Heart left ventricle (tissue), 16 donors: Measurements from ENCODE around the gene NLRP2B. TPM values are rescaled to one million over a fixed set of nuclear protein-coding genes. Genes with fewer than 3 reads are reported as not detected.
"Not testable (repeated sequence)": the region's sequence is repeated elsewhere in the genome, so short reads cannot be mapped to it uniquely, and the experiment has no call there.

ENCODE experiments used
- ATAC-seq, 4 donors: fragments of 200-7000 bp; cut with Tn5 transposase; one replicate each; pipeline ENCODE4 v1.9.1; 2020 to 2022; ENCODE audit warnings: moderate library complexity in 4 of 4, mild to moderate bottlenecking in 3 of 4, moderate number of reproducible peaks in 1 of 4
- DNase-seq, 5 donors: peaks; one replicate each; pipeline ENCODE4 v3.0.0-alpha.2; 2020
- H3K27ac ChIP-seq, 12 donors: fragments of 200-600 bp; sonication (generic) in 4 of 12; one replicate each; pipeline versions ENCODE4 v1.5.0 to v1.8.0; 2016 to 2022; ENCODE audit warnings: mild to moderate bottlenecking in 2 of 12
- H3K27me3 ChIP-seq, 9 donors: fragments of 200-600 bp; sonication (generic) in 2 of 9; one replicate each; pipeline versions ENCODE4 v1.5.1 to v1.8.0; 2016 to 2022; ENCODE audit warnings: mild to moderate bottlenecking in 3 of 9
- H3K36me3 ChIP-seq, 9 donors: fragments of 200-600 bp; sonication (generic) in 2 of 9; one replicate each; pipeline versions ENCODE4 v1.5.0 to v1.8.0; 2018 to 2022; ENCODE audit warnings: mild to moderate bottlenecking in 2 of 9
- H3K4me1 ChIP-seq, 12 donors: fragments of 200-600 bp; sonication (generic) in 4 of 12; one replicate each; pipeline versions ENCODE4 v1.5.0 to v1.8.0; 2016 to 2022; ENCODE audit warnings: mild to moderate bottlenecking in 3 of 12
- H3K4me3 ChIP-seq, 12 donors: fragments of 200-600 bp; sonication (generic) in 4 of 12; one replicate each; pipeline versions ENCODE4 v1.5.0 to v1.8.0; 2017 to 2022; ENCODE audit warnings: mild to moderate bottlenecking in 9 of 12, moderate library complexity in 4 of 12
- H3K9me3 ChIP-seq, 12 donors: fragments of 200-600 bp; sonication (generic) in 4 of 12; one replicate each; pipeline versions ENCODE4 v1.5.0 to v1.8.0; 2016 to 2022; ENCODE audit warnings: mild to moderate bottlenecking in 1 of 12
- POLR2A ChIP-seq, 2 donors: fragments of 450-650 bp; IDR thresholded peaks; one replicate each; pipeline ENCODE4 v1.6.1; 2017; ENCODE audit warnings: antibody characterized with exemption in 2 of 2, mild to moderate bottlenecking in 2 of 2, moderate library complexity in 2 of 2
- WGBS, 4 donors: extraction: QIAGEN DNeasy Blood & Tissue Kit in 2 of 4; methylation state at CpG; one replicate each; pipeline versions ENCODE4 v1.1.5 to v1.1.7; 2013 to 2018; 5-methylcytosine and 5-hydroxymethylcytosine counted together
- intact Hi-C, 10 donors: fragments of 100-400 bp; cut with DNase I; formaldehyde crosslinking; loops; one replicate each; pipeline versions ENCODE4 v1.11.1 to v1.14.2; 2022
- polyA plus RNA-seq, 2 donors: library from polyadenylated mRNA; stranded (reverse); fragments of 200-250 nt; gene quantifications; one replicate each; pipeline ENCODE4 v1.2.3, GENCODE V29; 2013
- total RNA-seq, 9 donors: library from RNA; depleted of rRNA in 2 of 9; stranded (reverse); fragments of >200 nt in 2 of 9; fragmentation: NEBNext Ultra II Directional in 3 of 9; extraction: Animal tissue kit (Norgen Biotek cat#: 25700) in 3 of 9; gene quantifications; one replicate each; pipeline versions ENCODE4 v1.1.0 to v1.2.4, GENCODE V29; 2016 to 2023
- TF ChIP-seq, protein P1 (sequence below), 12 donors: fragments of 200-600 bp; sonication (generic) in 4 of 12; IDR thresholded peaks; one replicate each; pipeline versions ENCODE4 v1.5.0 to v1.8.0; 2018 to 2022; ENCODE audit warnings: antibody characterized with exemption in 12 of 12, mild to moderate bottlenecking in 5 of 12
- donor health status: ischemic (EF 13 %, LVEDD 7.1; RV severe dilation, severe dysfunction).
- donor health status: healthy with polysubstance abuse.
- donor health status: DM: no; HTN: yes; CAD: no.
- donor health status: DM: no; HTN: no; CAD: no.
- donor health status: ischemic (EF 25% LVEDD 6.9; RV normal size, moderate dysfunction).
- donor health status: ischemic (EF 25% LVEDD 5.7; RV mildly dilated, moderate dysfunction).
- donor health status: healthy.
- donor health status: DM: yes; HTN: yes; CAD: no.
- donor health status: ischemic (EF 35%, LVEDD 5.7; RV mildly dilated, moderate dysfunction).
- donor health status: nonischemic (EF 11% LVEDD 7.7; RV severe dilation, severe dysfunction).
- donor health status: DM: yes; HTN: yes; CAD: no.
- donor health status: PGD.
- donor health status: ischemic (EF 29% LVEDD 5.4; RV normal size, mild dysfunction).
- donor health status: nonischemic (EF 23%, LVEDD 6.1; RV moderate dilation, normal function).

Gene NLRP2B
- total and polyA plus RNA-seq, 11 donors: 0.09 to 0.16 (median 0.09) TPM; not detected in 8

DNA sequence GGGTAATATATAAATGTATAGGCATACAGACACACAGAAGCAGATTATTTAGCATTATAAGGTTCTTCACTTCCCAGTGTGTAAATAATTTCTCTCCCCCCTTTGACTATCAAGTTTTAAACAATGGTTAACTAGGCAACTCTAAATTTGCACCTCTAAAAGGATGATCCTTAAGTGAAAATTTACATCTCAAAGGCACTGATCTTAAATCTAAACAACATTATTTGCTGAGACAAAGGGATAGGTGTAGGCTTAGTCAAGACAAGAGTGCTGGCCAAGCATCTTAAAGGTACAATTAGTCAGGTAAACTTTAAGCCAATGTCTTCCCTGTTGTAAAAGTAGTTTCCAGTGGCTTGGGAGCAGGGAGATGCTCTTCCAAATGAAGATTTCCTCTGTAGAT, 33.0 kb downstream of the NLRP2B start:
- no peak overlapping the region for H3K27ac ChIP-seq
- H3K4me1 ChIP-seq: no peaks in the 10 kb centered on the region
- ATAC-seq: no peak
- no peaks in the 10 kb centered on the region for H3K36me3 ChIP-seq
- no peaks in the 10 kb centered on the region for H3K27me3 ChIP-seq
- H3K4me3 ChIP-seq: no peak overlapping the region
- H3K9me3 ChIP-seq: no peaks in the 10 kb centered on the region
- intact Hi-C loops: no loop called here
- no peak for TF ChIP-seq POLR2A (IDR thresholded peaks at IDR 0.05)
- TF ChIP-seq, protein P1, sequence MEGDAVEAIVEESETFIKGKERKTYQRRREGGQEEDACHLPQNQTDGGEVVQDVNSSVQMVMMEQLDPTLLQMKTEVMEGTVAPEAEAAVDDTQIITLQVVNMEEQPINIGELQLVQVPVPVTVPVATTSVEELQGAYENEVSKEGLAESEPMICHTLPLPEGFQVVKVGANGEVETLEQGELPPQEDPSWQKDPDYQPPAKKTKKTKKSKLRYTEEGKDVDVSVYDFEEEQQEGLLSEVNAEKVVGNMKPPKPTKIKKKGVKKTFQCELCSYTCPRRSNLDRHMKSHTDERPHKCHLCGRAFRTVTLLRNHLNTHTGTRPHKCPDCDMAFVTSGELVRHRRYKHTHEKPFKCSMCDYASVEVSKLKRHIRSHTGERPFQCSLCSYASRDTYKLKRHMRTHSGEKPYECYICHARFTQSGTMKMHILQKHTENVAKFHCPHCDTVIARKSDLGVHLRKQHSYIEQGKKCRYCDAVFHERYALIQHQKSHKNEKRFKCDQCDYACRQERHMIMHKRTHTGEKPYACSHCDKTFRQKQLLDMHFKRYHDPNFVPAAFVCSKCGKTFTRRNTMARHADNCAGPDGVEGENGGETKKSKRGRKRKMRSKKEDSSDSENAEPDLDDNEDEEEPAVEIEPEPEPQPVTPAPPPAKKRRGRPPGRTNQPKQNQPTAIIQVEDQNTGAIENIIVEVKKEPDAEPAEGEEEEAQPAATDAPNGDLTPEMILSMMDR (IDR thresholded peaks at IDR 0.05): no peak
- DNase-seq: no peak

DNA sequence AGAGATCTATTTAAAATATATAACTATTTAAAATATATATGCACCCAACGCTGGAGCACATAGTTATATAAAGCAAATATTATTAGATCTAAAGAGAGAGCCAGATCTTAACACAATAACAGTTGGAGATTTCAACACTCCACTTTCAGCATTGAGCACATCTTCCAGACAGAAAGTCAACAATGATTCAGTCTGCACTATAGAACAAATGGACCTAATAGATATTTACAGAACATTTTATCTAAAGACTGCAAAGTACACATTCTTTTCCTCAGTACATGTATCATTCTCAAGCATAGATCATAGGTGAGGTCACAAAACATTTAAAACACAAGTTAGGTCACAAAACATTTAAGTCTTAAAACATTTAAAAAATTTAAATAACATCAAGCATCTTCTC, 36.4 kb downstream of the NLRP2B start:
- Histone ChIP-seq H3K27ac (no peak overlapping the region), H3K4me3 (no peak overlapping the region), H3K27me3 (peaks cover 0 to 5% (median 0%) of the 10 kb centered on the region in 9 donors), H3K36me3 (no peaks in the 10 kb centered on the region), H3K4me1 (no peaks in the 10 kb centered on the region), H3K9me3 (peaks cover 0 to 5% (median 0%) of the 10 kb centered on the region in 12 donors)
- WGBS, 4 donors: 58 to 87% (median 80%) methylated on average over 1 of the region's 1 CpG
- no peak for TF ChIP-seq POLR2A (IDR thresholded peaks at IDR 0.05)
- TF ChIP-seq, protein P1 (IDR thresholded peaks at IDR 0.05): no peak
- no peak for DNase-seq
- no peak for ATAC-seq
- intact Hi-C loops: no loop called here

DNA sequence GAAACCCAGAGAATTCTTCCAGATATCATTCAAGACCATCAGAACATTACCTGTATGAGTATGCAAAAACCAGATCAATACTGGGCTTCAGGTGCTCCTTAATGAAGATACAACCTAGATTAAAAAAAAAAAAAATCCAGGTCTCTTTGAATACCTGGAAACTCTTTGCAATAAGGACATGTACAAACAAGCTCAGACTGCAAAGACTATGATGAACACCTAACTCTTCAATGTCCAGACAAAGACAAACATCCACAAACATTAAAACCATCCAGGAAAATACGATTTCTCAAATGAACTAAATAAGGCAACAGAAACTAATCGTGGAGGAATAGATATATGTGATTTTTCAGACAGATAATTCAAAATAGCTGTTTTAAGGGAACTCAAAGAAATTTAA, 38.7 kb downstream of the NLRP2B start:
- Histone ChIP-seq H3K9me3 (peaks cover 0 to 14% (median 0%) of the 10 kb centered on the region in 12 donors), H3K4me1 (no peaks in the 10 kb centered on the region), H3K36me3 (no peaks in the 10 kb centered on the region), H3K27me3 (peaks cover 0 to 5% (median 0%) of the 10 kb centered on the region in 9 donors), H3K4me3 (no peak overlapping the region), H3K27ac (no peak overlapping the region)
- intact Hi-C loops: no loop called here
- TF ChIP-seq, protein P1 (IDR thresholded peaks at IDR 0.05): no peak
- no peak for TF ChIP-seq POLR2A (IDR thresholded peaks at IDR 0.05)
- DNase-seq: no peak
- no peak for ATAC-seq
- WGBS, 4 donors: 44 to 64% (median 53%) methylated on average over 2 of the region's 2 CpGs

DNA sequence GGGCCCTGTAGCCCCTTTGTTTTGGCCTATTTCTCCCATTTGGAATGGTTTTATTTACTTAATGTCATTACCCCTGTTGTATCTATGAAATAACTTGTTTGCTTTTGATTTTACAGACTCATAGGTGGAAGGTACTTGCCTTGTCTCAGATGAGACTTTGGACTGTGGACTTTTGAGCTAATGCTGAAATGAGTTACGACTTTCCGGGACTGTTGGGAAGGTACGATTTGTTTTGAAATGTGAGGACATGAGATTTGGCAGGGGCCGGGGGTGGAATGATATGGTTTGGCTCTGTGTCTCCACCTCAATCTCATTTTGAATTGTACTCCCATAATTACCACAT, 39.4 kb downstream of the NLRP2B start:
- H3K4me1 ChIP-seq: no peaks in the 10 kb centered on the region
- DNase-seq (no peak), ATAC-seq (no peak)
- intact Hi-C loops: no loop called here
- TF ChIP-seq POLR2A (IDR thresholded peaks at IDR 0.05): no peak
- TF ChIP-seq, protein P1 (IDR thresholded peaks at IDR 0.05): no peak
- H3K27me3 ChIP-seq: peaks cover 0 to 5% (median 0%) of the 10 kb centered on the region in 9 donors
- no peak overlapping the region for H3K4me3 ChIP-seq
- H3K9me3 ChIP-seq: peaks cover 0 to 19% (median 0%) of the 10 kb centered on the region in 12 donors
- no peaks in the 10 kb centered on the region for H3K36me3 ChIP-seq
- 87 to 96% (median 88%) methylated on average over 4 of the region's 4 CpGs for WGBS, 4 donors
- no peak overlapping the region for H3K27ac ChIP-seq

DNA sequence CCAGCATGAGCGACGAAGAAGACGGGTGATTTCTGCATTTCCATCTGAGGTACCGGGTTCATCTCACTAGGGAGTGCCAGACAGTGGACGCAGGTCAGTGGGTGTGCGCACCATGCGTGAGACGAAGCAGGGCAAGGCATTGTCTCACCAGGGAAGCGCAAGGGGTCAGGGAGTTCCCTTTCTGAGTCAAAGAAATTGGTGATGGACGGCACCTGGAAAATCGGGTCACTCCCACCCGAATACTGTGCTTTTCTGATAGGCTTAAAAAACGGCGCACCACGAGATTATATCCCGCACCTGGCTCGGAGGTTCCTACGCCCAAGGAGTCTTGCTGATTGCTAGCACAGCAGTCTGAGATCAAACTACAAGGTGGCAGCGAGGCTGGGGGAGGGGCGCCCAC, 50.6 kb downstream of the NLRP2B start:
- H3K36me3 ChIP-seq, ATAC-seq, H3K4me3 ChIP-seq, H3K27me3 ChIP-seq, H3K4me1 ChIP-seq, H3K27ac ChIP-seq, intact Hi-C loops, DNase-seq: not testable (repeated sequence)
- H3K9me3 ChIP-seq: peaks cover 0 to 53% (median 4%) of the 10 kb centered on the region in 12 donors
- 89 to 97% (median 96%) methylated on average over 20 of the region's 20 CpGs for WGBS, 4 donors
